ENCODE measurements around the gene PAIP2B.

- TF ChIP-seq RAD21 (IDR thresholded peaks at IDR 0.05; ENCODE audit: low read length) (no peak), CHD1 (IDR thresholded peaks at IDR 0.05; ENCODE audit: low read depth, low read length) (no peak), MAZ (IDR thresholded peaks at IDR 0.05; ENCODE audit: borderline replicate concordance, low read depth, low read length) (no peak)
- TF ChIP-seq, protein P1, sequence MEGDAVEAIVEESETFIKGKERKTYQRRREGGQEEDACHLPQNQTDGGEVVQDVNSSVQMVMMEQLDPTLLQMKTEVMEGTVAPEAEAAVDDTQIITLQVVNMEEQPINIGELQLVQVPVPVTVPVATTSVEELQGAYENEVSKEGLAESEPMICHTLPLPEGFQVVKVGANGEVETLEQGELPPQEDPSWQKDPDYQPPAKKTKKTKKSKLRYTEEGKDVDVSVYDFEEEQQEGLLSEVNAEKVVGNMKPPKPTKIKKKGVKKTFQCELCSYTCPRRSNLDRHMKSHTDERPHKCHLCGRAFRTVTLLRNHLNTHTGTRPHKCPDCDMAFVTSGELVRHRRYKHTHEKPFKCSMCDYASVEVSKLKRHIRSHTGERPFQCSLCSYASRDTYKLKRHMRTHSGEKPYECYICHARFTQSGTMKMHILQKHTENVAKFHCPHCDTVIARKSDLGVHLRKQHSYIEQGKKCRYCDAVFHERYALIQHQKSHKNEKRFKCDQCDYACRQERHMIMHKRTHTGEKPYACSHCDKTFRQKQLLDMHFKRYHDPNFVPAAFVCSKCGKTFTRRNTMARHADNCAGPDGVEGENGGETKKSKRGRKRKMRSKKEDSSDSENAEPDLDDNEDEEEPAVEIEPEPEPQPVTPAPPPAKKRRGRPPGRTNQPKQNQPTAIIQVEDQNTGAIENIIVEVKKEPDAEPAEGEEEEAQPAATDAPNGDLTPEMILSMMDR (conservative IDR thresholded peaks at IDR 0.05; ENCODE audit: low read depth, low read length): no peak
Measured at GRCh38 chr2:71254078-71254477, 27.2 kb upstream of the PAIP2B start.

Data from IMR-90 (cell line).